GM18511 (cell line): ENCODE measurements around the gene VPS4A.
"Not testable (repeated sequence)": the region's sequence is repeated elsewhere in the genome, so short reads cannot be mapped to it uniquely, and the experiment has no call there.

Experiments used
- ATAC-seq: cut with Tn5 transposase; IDR thresholded peaks from one replicate; pipeline ENCODE4 v1.9.1; 2021; ENCODE audit warnings: mild to moderate bottlenecking, moderate library complexity; ENCODE audit not compliant: unreplicated experiment

The VPS4A gene

DNA sequence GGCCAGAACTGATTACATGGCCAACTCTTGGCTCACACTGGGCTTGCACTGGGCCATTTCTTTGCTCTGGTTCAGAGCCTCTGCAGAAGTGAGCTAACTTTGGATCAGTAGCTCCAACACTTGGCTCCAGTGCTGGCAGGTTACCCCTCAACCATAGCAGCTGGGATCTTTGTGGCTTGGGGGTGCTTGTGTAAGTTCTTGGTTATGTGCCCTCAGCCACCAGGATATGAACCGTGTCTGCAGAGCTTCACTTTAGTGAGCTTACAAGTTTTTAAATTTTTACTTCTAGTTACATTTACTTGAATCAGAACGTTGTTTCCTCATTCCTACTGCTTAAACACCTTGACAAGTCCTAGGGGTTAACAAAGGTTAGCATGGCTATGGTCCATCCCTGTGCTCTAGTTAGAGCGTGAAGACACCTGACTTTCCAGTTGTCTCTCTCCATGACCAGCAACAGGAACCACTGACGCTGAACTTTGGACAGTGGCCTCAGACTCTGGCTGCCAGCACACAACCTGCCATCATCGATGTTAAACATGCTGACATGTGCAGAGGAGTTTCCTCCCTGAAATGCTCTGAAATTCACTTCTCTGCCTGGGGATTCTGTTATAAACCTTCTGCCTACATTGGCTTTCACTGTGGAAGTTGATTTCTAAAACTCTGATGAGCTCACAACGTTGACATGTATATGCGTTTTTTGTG lies 15.2 kb downstream of the VPS4A start:
- no peak for ATAC-seq

DNA sequence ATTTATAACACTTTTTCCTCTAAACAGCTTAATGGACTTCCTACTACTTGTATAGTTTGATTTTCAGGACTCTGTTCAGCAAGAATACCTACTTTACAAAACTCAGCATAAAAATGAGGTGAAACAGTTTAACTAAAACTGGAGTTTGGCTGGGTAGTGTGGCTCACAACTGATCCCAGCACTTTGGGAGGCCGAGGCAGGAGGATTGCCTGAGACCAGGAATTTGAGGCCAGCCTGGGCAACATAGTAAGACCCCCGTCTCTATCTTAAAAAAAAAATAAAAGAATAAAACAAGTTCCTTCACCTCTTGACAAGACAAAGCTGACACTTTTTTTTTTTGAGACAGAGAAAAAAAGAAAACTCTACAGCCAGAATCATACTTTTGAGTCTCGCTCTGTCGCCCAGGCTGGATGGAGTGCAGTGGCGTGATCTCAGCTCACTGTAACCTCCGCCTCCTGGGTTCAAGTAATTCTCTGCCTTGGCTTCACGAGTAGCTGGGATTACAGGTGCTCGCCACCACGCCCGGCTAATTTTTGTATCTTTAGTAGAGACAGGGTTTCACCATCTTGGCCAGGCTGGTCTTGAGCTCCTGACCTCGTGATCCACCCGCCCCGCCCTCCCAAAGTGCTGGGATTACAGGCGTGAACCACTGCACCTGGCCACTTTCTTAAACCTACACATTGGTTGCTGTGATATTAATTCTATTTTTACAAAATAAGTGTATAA lies 16.6 kb downstream of the VPS4A start:
- no peak for ATAC-seq

DNA sequence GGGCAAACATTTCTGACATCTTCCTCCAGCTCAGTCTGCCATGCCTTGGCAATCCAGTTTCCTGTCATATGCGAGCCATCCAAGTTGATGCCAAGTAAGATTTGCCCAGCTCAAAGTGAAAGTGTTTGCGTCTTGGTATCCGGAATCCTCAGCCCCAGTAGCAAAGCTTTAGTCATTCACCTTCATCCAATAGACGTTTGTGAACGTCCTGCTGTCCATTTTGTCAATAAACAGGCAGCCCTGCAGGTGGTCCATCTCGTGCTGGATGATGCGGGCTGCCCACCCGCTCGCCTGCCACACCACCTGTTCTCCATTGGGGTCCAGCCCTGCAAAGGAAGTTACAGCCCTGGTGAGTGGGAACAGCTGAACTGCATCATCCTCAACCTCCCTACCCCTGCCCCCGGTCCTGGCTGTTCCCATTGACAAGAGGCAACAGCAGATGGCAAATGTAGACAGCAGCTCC lies 17.7 kb downstream of the VPS4A start:
- no peak for ATAC-seq

DNA sequence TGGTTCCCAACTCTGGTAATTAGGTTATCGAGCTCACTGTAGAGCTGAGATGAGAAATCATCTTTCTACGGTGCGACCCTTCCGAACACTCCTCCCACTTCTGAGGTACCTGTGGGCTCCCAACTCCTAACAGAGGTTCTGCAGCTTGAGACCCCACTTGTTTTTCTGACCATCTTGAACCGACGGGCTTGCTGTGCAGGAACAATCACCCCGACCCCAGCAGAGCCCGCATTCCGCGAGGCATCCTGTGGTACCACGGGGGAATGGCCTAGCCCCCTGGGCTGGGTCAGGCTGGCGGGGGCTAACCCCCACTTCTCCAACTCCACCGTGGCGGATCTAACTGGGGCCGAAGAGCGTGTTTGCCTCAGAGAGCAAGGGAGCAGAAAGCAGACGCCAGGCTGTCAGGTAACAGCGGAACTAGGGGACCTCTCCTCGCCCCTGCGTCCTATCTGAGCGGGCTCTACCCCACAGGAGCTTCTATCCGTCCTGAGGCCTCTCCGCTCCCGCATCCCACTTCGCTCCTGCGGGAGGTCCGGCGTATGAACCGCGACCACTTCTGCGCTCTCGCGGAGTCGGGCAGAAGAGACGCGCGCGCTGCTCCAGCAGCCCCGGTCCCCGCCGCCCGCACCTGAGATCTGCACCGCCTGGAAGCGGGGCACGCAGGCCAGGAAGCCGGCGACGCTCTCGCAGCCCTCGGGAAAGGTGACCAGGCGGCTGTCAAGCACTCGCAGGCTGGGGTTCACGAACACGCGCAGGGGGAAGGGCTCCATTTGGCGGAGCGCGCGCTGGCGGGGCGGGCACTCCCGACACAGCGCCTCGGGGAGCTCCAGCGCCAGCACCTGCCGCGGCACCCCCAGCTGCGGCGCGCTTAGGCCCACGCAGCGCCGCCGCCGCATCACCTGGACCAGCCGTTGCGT lies 18.5 kb downstream of the VPS4A start:
- peak; percentile 48 for ATAC-seq

DNA sequence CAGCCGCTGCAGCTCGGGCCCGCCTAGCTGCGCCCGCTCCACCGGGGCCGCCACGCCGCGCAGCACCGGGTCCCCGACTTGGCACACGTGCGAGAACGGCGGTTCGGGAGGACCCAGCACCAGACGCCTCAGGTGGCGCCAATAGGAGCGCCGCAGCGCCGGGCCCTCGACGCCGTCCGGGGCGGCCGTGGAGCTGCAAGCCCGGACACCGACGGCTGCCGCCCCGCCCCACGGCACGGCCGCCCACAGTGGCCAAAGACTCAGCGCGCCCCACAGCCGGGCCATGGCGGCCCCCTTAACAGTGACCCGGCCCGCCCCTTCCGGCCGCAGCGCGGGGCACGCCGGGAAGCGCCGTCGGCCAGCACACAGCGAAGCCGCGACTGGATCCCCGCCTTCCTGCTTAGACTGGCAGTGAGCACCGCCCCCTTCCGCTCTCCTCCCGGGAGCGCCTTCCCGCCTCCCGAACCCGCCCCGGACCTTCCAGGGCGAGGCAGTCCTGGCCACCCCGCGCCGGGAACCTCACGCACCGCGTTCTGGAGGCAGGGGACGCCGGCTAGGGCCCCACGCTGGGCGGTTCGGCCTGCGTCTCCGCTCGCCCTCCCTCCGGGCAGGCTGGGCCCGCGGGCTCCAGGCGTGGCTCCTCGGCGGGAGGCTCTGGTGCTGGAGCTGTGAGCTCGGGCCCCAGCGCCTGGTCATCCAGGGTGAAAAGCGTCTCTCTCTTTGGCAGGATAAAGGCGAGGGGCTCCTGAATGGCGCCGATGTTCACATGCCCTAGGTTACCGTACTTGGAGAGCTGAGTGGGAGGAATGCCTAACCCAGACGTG lies 19.3 kb downstream of the VPS4A start, which contains the start of gene PDF:
TSS of gene PDF (minus strand) at position 303 of the 824 bp plus-strand sequence. CDS start at position 285, 18 bp downstream.
- peak; percentile 93 for ATAC-seq

DNA sequence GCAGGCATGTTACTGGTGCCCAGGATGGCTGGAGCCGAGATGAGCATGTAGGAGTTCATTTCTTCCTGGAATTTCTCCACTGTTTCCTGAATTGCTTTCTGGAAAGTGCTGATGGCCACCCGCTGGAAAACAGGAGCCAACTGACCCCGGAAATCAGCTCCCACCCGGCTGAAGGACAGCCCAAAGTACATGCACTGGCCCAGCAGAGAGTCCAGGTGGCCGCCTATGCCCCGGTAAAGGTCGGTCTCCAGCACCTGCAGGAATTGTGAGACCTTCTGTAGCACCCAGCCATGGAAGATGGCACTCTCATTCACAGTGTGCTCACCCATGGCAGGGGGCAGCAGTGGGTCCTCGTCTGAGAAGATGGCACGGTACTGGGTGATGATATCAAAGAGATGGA lies 23.5 kb downstream of the VPS4A start:
- ATAC-seq, result no peak

DNA sequence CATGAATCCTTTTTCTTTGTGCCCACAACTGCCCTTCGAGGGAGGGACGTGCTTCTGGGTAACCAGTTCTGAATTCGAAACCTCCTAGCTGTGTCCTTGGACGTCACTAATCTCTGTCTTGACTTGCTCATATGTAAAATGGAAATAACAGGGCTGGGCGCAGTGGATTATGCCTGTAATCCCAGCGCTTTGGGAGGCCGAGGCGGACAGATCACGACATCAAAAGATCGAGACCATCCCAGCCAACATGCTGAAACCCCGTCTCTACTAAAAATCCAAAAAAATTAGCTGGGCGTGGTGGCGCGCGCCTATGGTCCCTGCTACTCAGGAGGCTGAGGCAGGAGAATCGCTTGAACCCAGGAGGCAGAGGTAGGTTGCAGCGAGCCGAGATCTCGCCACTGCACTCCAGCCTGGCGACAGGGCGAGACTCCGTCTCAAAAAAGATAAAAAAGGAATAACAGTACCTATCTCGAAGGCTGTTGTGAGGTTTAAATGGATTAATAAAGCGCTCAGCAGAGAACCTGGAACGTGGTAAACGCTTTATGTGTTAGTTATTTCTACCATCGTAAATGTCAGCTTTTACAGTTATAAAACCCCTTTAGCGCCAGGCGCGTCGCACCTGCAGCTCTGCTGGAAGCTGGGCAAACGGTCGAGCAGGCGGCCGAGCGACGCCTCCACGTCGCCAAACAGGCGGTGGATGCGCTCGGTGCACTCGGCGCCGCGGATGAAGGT lies 27.6 kb downstream of the VPS4A start:
- ATAC-seq, result no peak

DNA sequence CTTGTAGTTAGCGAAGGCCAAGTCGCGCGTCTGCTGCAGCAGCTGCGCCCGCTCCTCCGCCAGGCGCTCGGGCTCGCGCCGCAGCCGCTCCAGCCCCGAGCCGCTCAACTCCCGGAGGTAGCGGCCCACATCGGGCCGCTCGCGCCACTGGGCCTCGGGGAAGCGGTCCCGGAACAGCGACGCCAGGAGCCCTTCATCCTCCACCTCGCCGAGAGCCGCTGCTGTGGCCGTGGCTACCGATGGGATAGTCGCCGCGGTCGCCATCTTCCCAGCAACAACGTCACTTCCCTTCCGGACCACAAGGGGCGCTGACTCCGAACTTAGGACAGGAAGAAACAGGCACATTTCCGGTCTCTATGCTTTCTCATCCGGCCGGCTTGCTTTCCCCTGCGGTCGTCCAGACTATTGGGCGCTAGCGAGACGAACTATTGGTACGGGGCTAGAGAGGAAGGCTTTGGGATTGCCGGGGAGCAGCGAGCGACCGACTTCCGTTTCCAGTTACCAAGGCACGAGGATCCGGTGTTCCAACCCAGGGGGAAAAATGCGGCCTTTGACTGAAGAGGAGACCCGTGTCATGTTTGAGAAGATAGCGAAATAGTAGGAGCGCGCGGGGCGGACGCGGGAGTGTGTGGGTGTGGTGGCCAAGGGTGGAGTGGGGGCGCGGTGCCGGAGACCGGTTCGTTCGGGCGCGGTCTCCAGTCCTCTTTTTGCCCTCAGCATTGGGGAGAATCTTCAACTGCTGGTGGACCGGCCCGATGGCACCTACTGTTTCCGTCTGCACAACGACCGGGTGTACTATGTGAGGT lies 28.3 kb downstream of the VPS4A start, which contains the start of the genes COG8 and NIP7:
TSS of gene COG8 (minus strand) at position 276 of the 806 bp plus-strand sequence. CDS start at position 264, 12 bp downstream.
TSS of gene NIP7 (plus strand) at position 484 of the 806 bp plus-strand sequence. CDS start at position 542, 58 bp downstream.
- peak; percentile 90 for ATAC-seq

DNA sequence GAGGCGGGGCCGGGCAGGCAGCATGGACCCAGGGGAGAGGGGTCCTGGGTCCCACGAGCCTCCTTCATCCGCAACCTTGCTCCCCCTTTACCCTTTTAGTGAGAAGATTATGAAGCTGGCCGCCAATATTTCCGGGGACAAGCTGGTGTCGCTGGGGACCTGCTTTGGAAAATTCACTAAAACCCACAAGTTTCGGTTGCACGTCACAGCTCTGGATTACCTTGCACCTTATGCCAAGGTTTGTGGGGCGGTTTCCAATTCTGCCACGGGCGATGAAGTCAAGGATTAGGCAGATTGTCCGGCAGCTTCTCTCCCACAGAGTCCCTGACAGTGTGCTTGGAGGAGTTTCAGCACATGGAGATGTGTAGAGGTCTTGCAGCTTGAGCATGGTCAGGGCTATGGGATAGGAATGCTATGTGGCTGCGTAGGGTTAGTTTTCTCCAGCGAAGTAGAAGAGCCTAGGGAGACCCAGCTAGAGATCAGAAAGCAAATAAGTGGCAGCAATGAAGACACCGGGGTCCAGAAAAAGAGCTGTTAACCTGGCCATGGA lies 29.0 kb downstream of the VPS4A start:
- ATAC-seq, result no peak

DNA sequence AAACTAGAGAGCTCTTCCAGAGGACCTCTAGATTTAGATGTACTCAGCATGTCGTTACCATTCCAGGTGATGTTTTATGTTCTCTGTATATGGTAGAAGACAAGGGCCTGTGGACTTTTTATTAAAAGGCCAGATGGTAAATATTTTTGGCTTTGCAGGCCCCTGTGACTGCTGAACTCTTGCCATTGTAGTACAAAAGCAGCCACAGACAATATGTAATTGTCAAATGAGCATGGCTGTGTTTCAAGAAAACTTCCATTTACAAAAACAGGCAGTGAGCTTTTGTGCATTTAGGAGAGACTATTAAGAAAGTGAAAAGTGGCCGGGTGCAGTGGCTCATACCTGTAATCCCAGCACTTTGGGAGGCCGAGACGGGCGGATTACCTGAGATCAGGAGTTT lies 33.0 kb downstream of the VPS4A start:
- ATAC-seq, result no peak

DNA sequence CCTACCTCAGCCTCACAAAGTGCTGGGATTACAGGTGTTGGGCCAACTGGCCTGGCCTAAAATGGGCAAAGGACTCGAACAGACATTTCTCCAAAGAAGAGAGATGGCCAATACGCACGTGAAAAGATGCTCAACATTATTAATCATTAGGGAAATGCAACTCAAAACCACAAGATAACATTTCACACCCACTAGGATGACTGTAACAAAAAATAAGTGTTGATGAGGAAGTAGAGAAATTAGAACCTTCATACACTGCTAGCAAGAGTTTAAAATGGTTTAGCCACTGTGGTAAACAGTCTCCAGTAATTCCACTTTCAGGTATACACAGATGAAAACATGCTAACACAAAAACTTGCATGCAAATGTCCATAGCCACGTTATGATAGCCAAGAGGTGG lies 34.8 kb downstream of the VPS4A start:
- no peak for ATAC-seq

DNA sequence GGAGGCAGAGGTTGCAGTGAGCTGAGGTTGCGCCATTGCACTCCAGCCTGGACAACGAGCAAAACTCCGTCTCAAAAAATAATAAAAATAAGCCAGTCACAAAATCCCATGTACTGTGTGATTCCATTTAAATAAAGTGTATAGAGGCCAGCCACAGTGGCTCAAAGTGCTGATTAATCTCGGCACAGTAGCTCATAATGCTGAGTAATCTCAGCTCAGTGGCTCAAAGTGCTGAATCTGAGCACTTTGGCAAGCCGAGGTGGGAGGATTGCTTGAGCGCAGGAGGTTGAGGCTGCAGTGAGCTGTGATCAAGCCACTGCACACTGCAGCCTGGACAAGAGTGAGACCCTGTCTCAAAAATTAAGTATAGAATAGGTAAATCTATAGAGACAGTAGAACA lies 35.5 kb downstream of the VPS4A start:
- ATAC-seq, result no peak

DNA sequence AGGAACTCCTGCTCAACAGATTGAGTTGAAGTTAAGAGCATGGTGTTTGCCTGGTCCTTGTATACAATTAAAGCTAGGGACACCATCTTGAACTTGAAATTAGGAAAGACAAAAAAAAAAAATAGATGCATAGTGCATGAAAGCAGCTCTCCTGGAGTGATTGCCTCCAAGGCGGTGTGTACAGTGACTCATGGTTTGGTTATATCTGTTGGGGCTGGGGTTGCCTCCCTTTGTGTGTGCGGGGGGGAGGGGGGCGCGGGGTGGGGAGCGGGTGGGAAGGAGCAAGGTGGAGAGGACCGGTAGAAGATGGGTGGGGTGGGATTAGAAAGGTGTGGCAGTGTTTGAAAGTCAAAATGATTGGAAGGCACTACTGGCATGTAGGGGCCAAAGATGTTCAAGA lies 37.1 kb downstream of the VPS4A start:
- no peak for ATAC-seq

DNA sequence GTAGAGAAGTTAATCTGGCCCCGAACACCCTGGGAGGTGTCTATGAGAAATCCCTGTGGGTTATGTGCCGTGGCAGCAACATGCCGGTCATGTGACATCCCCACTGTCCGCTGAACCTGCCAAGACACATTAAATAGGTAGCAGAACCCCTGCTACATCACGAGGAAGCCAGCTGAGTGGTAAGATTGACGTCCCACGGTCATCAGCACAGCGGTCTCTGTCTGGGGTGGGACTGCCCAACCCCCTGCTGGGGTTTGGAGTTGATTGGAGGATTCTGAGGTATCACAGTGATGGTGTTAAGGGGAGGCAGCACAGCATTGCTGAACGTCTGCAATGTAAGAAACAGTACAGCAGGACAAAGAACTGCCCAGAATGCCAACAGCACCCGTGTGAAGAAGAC lies 38.4 kb downstream of the VPS4A start:
- ATAC-seq, result no peak

DNA sequence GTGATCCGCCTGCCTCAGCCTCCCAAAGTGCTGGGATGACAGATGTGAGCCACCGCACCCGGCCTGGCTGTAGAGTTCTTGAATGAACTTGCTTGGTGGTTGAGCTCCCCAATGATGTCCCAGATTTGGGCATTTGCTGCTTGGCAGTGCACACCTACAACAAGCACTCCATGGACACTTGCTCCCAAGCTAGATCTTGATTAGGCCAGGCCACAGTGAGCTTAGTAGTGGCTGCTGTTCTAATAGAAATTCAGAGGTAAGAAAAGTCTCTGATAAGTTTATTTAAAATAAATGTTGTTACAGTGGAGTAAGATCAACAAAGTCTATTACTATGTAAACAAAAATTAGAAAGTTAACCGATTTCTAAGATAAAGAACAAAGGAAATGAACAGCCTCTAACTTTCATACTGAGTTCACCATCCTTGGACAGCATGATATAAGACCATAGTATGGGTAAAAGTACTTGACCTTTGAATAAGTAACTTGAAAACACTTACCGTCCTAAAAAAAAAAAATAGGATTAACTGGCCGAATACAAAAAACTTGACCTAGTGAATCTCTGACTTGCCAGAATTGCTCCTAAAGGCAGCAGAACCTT lies 39.5 kb downstream of the VPS4A start:
- ATAC-seq, result no peak

DNA sequence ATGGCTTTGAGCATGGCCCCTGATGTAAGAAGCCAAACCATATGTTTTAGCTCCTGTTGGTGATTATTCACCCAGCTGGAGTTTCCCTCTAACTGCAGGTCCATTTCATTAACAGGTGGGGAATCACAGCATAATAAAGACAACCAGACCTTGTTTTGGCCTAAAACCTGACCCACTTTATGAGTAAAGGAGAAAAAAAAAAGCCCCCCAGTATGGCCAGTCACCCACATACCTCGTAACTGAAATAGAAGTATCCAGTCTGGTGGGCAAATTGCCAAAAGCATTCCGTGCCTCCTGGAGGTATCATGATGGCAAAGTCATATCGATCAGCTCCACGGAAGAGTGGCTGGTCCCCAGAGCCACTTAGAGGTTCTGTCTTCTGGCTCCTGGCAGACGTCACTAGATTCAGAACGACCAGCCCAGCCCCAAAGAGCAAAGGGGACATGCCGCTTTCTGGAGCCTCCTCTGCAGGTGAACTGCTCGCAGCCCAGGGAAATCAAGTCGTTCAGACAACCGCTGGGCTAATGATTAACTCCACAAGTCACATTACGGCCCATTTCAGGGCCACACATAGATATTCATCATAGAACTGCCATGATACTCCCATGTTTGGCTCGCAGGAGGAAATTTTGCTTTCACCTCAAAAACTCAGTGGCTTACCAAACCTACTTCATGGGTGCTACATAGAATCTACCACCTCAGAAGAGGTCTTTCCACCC lies 40.3 kb downstream of the VPS4A start, which contains the start of gene TMED6:
TSS of gene TMED6 (minus strand) at position 478 of the 719 bp plus-strand sequence. CDS start at position 445, 33 bp downstream.
- no peak for ATAC-seq

DNA sequence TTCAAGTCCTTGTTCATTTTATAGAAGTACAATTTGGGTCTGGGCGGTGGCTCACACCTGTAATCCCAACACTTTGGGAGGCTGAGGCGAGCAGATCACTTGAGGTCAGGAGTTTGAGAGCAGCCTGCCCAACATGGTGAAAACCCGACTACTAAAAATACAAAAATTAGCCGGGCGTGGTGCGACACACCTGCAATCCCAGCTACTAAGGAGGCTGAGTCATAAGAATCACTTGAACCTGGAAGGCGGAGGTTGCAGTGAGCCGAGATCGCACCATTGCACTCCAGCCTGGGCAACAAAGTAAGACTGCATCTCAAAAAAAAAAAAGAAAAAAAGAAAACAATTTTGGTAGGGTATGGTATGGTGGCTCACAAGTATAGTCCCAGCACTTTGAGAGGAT lies 48.9 kb downstream of the VPS4A start:
- ATAC-seq, result not testable (repeated sequence)
